H1 (cell line): ENCODE measurements around the gene RIMBP2. TPM values are rescaled to one million over a fixed set of nuclear protein-coding genes. Genes with fewer than 3 reads are reported as not detected.

Experiments used
- CTCF ChIA-PET: fragments of 300-600 bp; sonication (Branson Sonifier 250); formaldehyde crosslinking; loops from one replicate; lab custom pipeline; 2021; ENCODE audit not compliant: partially characterized antibody; lab: Charles Lee
- POLR2A ChIA-PET: fragments of 300-600 bp; sonication (Branson Sonifier 250); formaldehyde crosslinking; loops from one replicate; lab custom pipeline; 2021; ENCODE audit warnings: inconsistent platforms; ENCODE audit not compliant: partially characterized antibody; lab: Charles Lee
- DNase-seq, 2 experiments: peaks; one replicate each; pipeline versions ENCODE4 v3.0.0 to v3.0.0-alpha.2; 2010 to 2022; ENCODE audit warnings: low spot score in 2 of 2, low read depth in 1 of 2, mixed read lengths in 1 of 2
- FAIRE-seq: peaks from 2 replicates; lab custom pipeline; 2011; peaks lifted over from hg19 to GRCh38; lab: Jason Lieb, UNC
- H2AFZ ChIP-seq: 2 replicates; pipeline ENCODE4 v1.8.1; 2012; ENCODE audit warnings: low read length, inconsistent platforms
- H2AK5ac ChIP-seq: 2 replicates; pipeline ENCODE4 v1.6.1; 2013; ENCODE audit warnings: low read depth, low read length
- H2BK120ac ChIP-seq: replicated peaks from 2 replicates; pipeline ENCODE3; 2013; ENCODE audit warnings: low read depth, low read length, inconsistent platforms
- H2BK12ac ChIP-seq: 2 replicates; pipeline ENCODE4 v1.6.1; 2013; ENCODE audit warnings: low read depth, low read length
- H2BK15ac ChIP-seq: 2 replicates; pipeline ENCODE4 v1.6.1; 2013; ENCODE audit warnings: low read length
- H2BK20ac ChIP-seq: 2 replicates; pipeline ENCODE4 v1.6.1; 2013; ENCODE audit warnings: low read length
- H2BK5ac ChIP-seq: 2 replicates; pipeline ENCODE4 v1.6.1; 2013; ENCODE audit warnings: low read depth, low read length
- H3K14ac ChIP-seq: 2 replicates; pipeline ENCODE4 v1.6.1; 2013; ENCODE audit warnings: inconsistent platforms; ENCODE audit not compliant: insufficient read length
- H3K18ac ChIP-seq: 2 replicates; pipeline ENCODE4 v1.6.1; 2013; ENCODE audit warnings: low read length; ENCODE audit errors: extremely low read depth
- H3K23ac ChIP-seq: 2 replicates; pipeline ENCODE4 v1.6.1; 2013; ENCODE audit warnings: inconsistent platforms; ENCODE audit not compliant: insufficient read length
- H3K23me2 ChIP-seq: 2 replicates; pipeline ENCODE4 v1.6.1; 2013; ENCODE audit warnings: low read depth, low read length
- H3K27ac ChIP-seq: 2 replicates; pipeline ENCODE4 v1.6.1; 2011; ENCODE audit warnings: low read depth, low read length, inconsistent platforms
- H3K27me3 ChIP-seq, 4 experiments: replicated peaks in 1 of 4; 1 replicate in 1 of 4; 2 replicates in 3 of 4; pipeline versions ENCODE4 v1.6.1 to v1.8.1; 2011 to 2013; ENCODE audit warnings: low read length in 3 of 4, mild to moderate bottlenecking in 3 of 4, inconsistent platforms in 2 of 4, mixed read lengths in 2 of 4, moderate library complexity in 1 of 4; ENCODE audit not compliant: control insufficient read depth in 3 of 4, insufficient read depth in 3 of 4; ENCODE audit errors: extremely low read depth in 1 of 4
- H3K36me3 ChIP-seq, 4 experiments: 2 replicates each; pipeline versions ENCODE4 v1.6.1 to v1.8.1; 2011 to 2013; ENCODE audit warnings: mild to moderate bottlenecking in 4 of 4, low read length in 3 of 4, moderate library complexity in 2 of 4, control low read depth in 1 of 4, inconsistent platforms in 1 of 4; ENCODE audit not compliant: insufficient read depth in 4 of 4, control insufficient read depth in 2 of 4
- H3K4ac ChIP-seq: replicated peaks from 2 replicates; pipeline ENCODE3; 2013; ENCODE audit warnings: low read length, low read depth, mixed read lengths, inconsistent platforms; ENCODE audit not compliant: insufficient read length
- H3K4me1 ChIP-seq, 4 experiments: replicated peaks in 1 of 4; 1 replicate in 1 of 4; 2 replicates in 3 of 4; pipeline versions ENCODE4 v1.6.1 to v1.8.1; 2011 to 2013; ENCODE audit warnings: low read length in 3 of 4, inconsistent platforms in 2 of 4, mixed read lengths in 1 of 4; ENCODE audit not compliant: insufficient read depth in 4 of 4, control insufficient read depth in 3 of 4
- H3K4me2 ChIP-seq, 2 experiments: 2 replicates each; pipeline versions ENCODE4 v1.6.1 to v1.8.1; 2011 to 2013; ENCODE audit warnings: low read depth in 2 of 2, low read length in 2 of 2, control low read depth in 1 of 2, inconsistent platforms in 1 of 2, mild to moderate bottlenecking in 1 of 2; ENCODE audit not compliant: insufficient read depth in 1 of 2
- H3K4me3 ChIP-seq, 4 experiments: fragments of 200-600, 300-600 bp in 1 of 4; sonication (generic), shearing (Covaris generic), sonication (Bioruptor Twin) in 1 of 4; 2 replicates each; pipeline versions ENCODE4 v1.5.1 to v1.8.1; 2011 to 2016; ENCODE audit warnings: low read length in 4 of 4, low read depth in 3 of 4, control low read depth in 2 of 4, inconsistent platforms in 2 of 4, mild to moderate bottlenecking in 2 of 4, mixed read lengths in 1 of 4, moderate library complexity in 1 of 4; ENCODE audit not compliant: insufficient read depth in 2 of 4; ENCODE audit errors: extremely low read depth in 1 of 4
- H3K56ac ChIP-seq: replicated peaks from 2 replicates; pipeline ENCODE3; 2013; ENCODE audit warnings: low read depth, mild to moderate bottlenecking, mixed read lengths, low read length, inconsistent platforms; ENCODE audit not compliant: insufficient read length
- H3K79me1 ChIP-seq: 2 replicates; pipeline ENCODE4 v1.6.1; 2013; ENCODE audit warnings: low read depth, low read length, control low read depth
- H3K79me2 ChIP-seq, 2 experiments: 2 replicates each; pipeline versions ENCODE4 v1.6.1 to v1.8.1; 2012 to 2013; ENCODE audit warnings: low read length in 2 of 2, mild to moderate bottlenecking in 2 of 2, inconsistent platforms in 1 of 2; ENCODE audit not compliant: insufficient read depth in 2 of 2, control insufficient read depth in 1 of 2
- H3K9ac ChIP-seq, 4 experiments: replicated peaks in 1 of 4; 1 replicate in 1 of 4; 2 replicates in 3 of 4; pipeline versions ENCODE4 v1.6.1 to v1.8.1; 2011 to 2013; ENCODE audit warnings: low read depth in 3 of 4, low read length in 3 of 4, control low read depth in 2 of 4, mild to moderate bottlenecking in 2 of 4, moderate library complexity in 2 of 4, inconsistent platforms in 1 of 4; ENCODE audit errors: extremely low read depth in 1 of 4
- H3K9me3 ChIP-seq, 2 experiments: 2 replicates each; pipeline versions ENCODE4 v1.6.1 to v1.8.1; 2012 to 2013; ENCODE audit warnings: mild to moderate bottlenecking in 2 of 2, moderate library complexity in 2 of 2, control low read depth in 1 of 2, inconsistent platforms in 1 of 2, low read depth in 1 of 2, low read length in 1 of 2, mixed read lengths in 1 of 2; ENCODE audit not compliant: insufficient read depth in 2 of 2
- H4K20me1 ChIP-seq, 2 experiments: replicated peaks in 1 of 2; 2 replicates each; pipeline versions ENCODE3 to v1.8.1; 2011 to 2013; ENCODE audit warnings: inconsistent platforms in 2 of 2, low read length in 2 of 2, mild to moderate bottlenecking in 1 of 2; ENCODE audit not compliant: insufficient read depth in 2 of 2, control insufficient read depth in 1 of 2
- H4K5ac ChIP-seq: 2 replicates; pipeline ENCODE4 v1.6.1; 2013; ENCODE audit warnings: low read length, low read depth, mixed read lengths, inconsistent platforms; ENCODE audit not compliant: insufficient read length
- H4K8ac ChIP-seq: 2 replicates; pipeline ENCODE4 v1.8.0; 2013; ENCODE audit warnings: mild to moderate bottlenecking, moderate library complexity, low read length, inconsistent platforms; ENCODE audit not compliant: insufficient read depth; ENCODE audit errors: extremely low read depth
- H4K91ac ChIP-seq: replicated peaks from 2 replicates; pipeline ENCODE3; 2013; ENCODE audit warnings: low read length, mixed read lengths, inconsistent platforms; ENCODE audit not compliant: insufficient read length
- BRCA1 ChIP-seq: IDR thresholded peaks from 2 replicates; pipeline ENCODE4 v1.6.1; 2012; ENCODE audit warnings: low read depth, low read length, improper control_type of control experiment
- CTBP2 ChIP-seq: IDR thresholded peaks from 2 replicates; pipeline ENCODE4 v1.7.0; 2011; ENCODE audit warnings: borderline replicate concordance, mild to moderate bottlenecking, moderate library complexity, mixed read lengths, low read length; ENCODE audit not compliant: insufficient read depth, insufficient read length
- EGR1 ChIP-seq: IDR thresholded peaks from 2 replicates; pipeline ENCODE4 v1.6.1; 2011; ENCODE audit warnings: low read depth, low read length, borderline replicate concordance
- HDAC2 ChIP-seq, 2 experiments: fragments of 300-600 bp in 1 of 2; sonication (generic) in 1 of 2; IDR thresholded peaks; 2 replicates each; pipeline ENCODE4 v1.6.1; 2011 to 2012; ENCODE audit warnings: low read depth in 2 of 2, low read length in 2 of 2, mild to moderate bottlenecking in 2 of 2, moderate library complexity in 2 of 2, borderline replicate concordance in 1 of 2, inconsistent platforms in 1 of 2
- HDAC6 ChIP-seq: IDR thresholded peaks from one replicate; pipeline ENCODE4 v1.7.1; 2012; ENCODE audit warnings: low read depth, mild to moderate bottlenecking, inconsistent platforms, low read length, moderate library complexity
- POLR2AphosphoS5 ChIP-seq: IDR thresholded peaks from 2 replicates; pipeline ENCODE4 v1.6.1; 2011; ENCODE audit warnings: low read depth, low read length
- POU5F1 ChIP-seq: IDR thresholded peaks from 2 replicates; pipeline ENCODE4 v1.6.1; 2011; ENCODE audit warnings: low read depth, mild to moderate bottlenecking, low read length, moderate library complexity
- SP1 ChIP-seq: IDR thresholded peaks from 2 replicates; pipeline ENCODE4 v1.6.1; 2011; ENCODE audit warnings: low read depth, low read length
- SP2 ChIP-seq: IDR thresholded peaks from 2 replicates; pipeline ENCODE4 v1.6.1; 2012; ENCODE audit warnings: mild to moderate bottlenecking, low read length, inconsistent platforms
- SP4 ChIP-seq: IDR thresholded peaks from 2 replicates; pipeline ENCODE4 v1.6.1; 2012; ENCODE audit warnings: low read length, inconsistent platforms
- TCF12 ChIP-seq: IDR thresholded peaks from 2 replicates; pipeline ENCODE4 v1.6.1; 2011; ENCODE audit warnings: low read depth, mild to moderate bottlenecking, low read length
- WGBS, 2 experiments: shearing (Covaris generic) in 1 of 2; methylation state at CpG; one replicate each; pipeline versions ENCODE4 v1.1.6 to v1.1.7; 2013 to 2015; ENCODE audit warnings: low lambda C conversion rate in 2 of 2, mixed read lengths in 2 of 2, inconsistent platforms in 1 of 2, low coverage in 1 of 2, missing lambda C conversion rate in 1 of 2; ENCODE audit not compliant: insufficient replicate concordance in 2 of 2, insufficient coverage in 1 of 2, insufficient read length in 1 of 2; ENCODE audit errors: extremely low coverage in 1 of 2, missing lambda C conversion rate in 1 of 2; 5-methylcytosine and 5-hydroxymethylcytosine counted together
- polyA plus RNA-seq, 7 experiments: library from polyadenylated mRNA; depleted of rRNA in 3 of 7; stranded (reverse) in 5 of 7; unstranded in 2 of 7; fragments of >200 nt in 5 of 7; fragments of 200-250 nt in 2 of 7; gene quantifications; 1 replicate in 5 of 7; 2 replicates in 1 of 7; 4 replicates in 1 of 7; pipeline versions ENCODE4 v1.2.1 to v1.2.3, GENCODE V29; 2011 to 2013; ENCODE audit warnings: missing spikeins in 2 of 7, mixed read lengths in 2 of 7
- total RNA-seq: library from RNA; stranded (reverse); fragmentation: NEBNext Ultra II Directional; extraction: Animal tissue kit (Norgen Biotek cat#: 25700); gene quantifications from 2 replicates; pipeline ENCODE4 v1.2.1, GENCODE V29; 2021

RIMBP2 gene
- total and polyA plus RNA-seq, 2 of the 8 experiments (the other 6 are each of a cell fraction or from before 2014, with no cell fraction given): 0.18 to 0.65 TPM

GRCh38 chr12:130440411-130441080, 275.6 kb downstream of the RIMBP2 start:
- Histone ChIP-seq H2AK5ac (no peak overlapping the region), H3K23me2 (peaks cover 10% of the 10 kb centered on the region; the same call in 1 of the 2 replicates), H4K20me1 (no peaks in the 10 kb centered on the region), H3K4me3 (no peak overlapping the region), H3K9ac (no peak overlapping the region), H3K56ac (no peak overlapping the region), H3K27ac (no peak overlapping the region), H3K4ac (no peak overlapping the region), H3K27me3 (no peaks in the 10 kb centered on the region; a peak in 1 of 7 replicates), H3K14ac (no peak overlapping the region), H4K5ac (no peak overlapping the region), H2BK15ac (no peak overlapping the region), H2BK12ac (no peak overlapping the region), H4K8ac (no peak overlapping the region), H3K9me3 (peaks cover 0 to 16% of the 10 kb centered on the region in 2 experiments; a peak in 1 of 4 replicates), H3K23ac (no peak overlapping the region), H2BK5ac (no peak overlapping the region), H2BK120ac (no peak overlapping the region), H3K36me3 (no peaks in the 10 kb centered on the region), H3K4me1 (no peaks in the 10 kb centered on the region), H3K18ac (no peak overlapping the region), H4K91ac (no peak overlapping the region), H3K79me2 (no peaks in the 10 kb centered on the region), H2BK20ac (no peak overlapping the region), H3K4me2 (no peak overlapping the region), H3K79me1 (no peaks in the 10 kb centered on the region), H2AFZ (no peak overlapping the region)
- WGBS, 2 experiments: 91% methylated on average over 22 of the region's 23 CpGs; no CpG with 5 or more reads in 1 of the 2 experiments
- DNase-seq (no peak), FAIRE-seq (no peak)
- TF ChIP-seq TCF12 (no peak), POU5F1 (no peak), HDAC2 (IDR thresholded peaks at IDR 0.05; ENCODE audit: borderline replicate concordance in 1 of 2, low read depth in 2 of 2, low read length in 2 of 2) (no peak), BRCA1 (no peak), SP1 (no peak), SP2 (no peak), EGR1 (no peak), HDAC6 (no peak), POLR2AphosphoS5 (no peak), SP4 (no peak), CTBP2 (no peak)
- CTCF ChIA-PET: interaction anchor here (1.1 kb wide), 1 partner anchor 80 kb away, joined by 3 read pairs; no protein-coding TSS in a partner anchor
- POLR2A ChIA-PET: no interaction called here
